Hematopoietic multipotent progenitor cell treated with erythropoietin and hydrocortisone succinate and interleukin-3 and kit ligand, for 6 days (in vitro differentiated cells): ENCODE results near the gene RBMY1J.
"Not testable (repeated sequence)": the region's sequence is repeated elsewhere in the genome, so short reads cannot be mapped to it uniquely, and the experiment has no call there.

ENCODE experiments used
- DNase-seq: peaks from one replicate; pipeline ENCODE4 v3.0.0-alpha.2; 2015

RBMY1J gene

GRCh38 chrY:22403110-22403509, at the start of gene RBMY1J:
RBMY1J (plus strand) TSS chrY:22403410; CDS start chrY:22405448, 2,038 bp downstream.
- DNase-seq: not testable (repeated sequence)

- no peak for DNase-seq
Measured at GRCh38 chrY:22367416-22367815, 35.8 kb upstream of the RBMY1J start.

- DNase-seq: no peak
Measured at GRCh38 chrY:22370623-22371022, 32.6 kb upstream of the RBMY1J start.

DNA sequence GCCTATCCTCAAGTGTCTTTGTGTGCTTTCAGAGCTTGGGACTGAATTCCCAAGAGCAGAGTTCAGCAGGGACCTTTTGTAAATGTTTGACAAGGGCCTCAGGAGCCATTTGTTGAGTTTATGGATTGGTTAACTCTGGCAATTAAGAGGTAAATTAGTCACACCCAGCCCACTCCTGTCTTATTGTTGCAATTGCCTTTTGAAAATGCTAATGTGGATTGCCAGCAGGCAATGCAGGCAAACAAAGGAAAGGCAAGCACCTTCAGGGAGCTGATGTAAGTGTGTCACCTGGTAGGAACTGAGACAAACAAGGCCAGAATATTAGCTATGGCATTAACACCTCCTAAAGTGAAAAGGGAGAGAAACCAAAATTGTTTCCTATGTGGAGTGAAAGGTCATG, 29.7 kb upstream of the RBMY1J start:
- no peak for DNase-seq

DNA sequence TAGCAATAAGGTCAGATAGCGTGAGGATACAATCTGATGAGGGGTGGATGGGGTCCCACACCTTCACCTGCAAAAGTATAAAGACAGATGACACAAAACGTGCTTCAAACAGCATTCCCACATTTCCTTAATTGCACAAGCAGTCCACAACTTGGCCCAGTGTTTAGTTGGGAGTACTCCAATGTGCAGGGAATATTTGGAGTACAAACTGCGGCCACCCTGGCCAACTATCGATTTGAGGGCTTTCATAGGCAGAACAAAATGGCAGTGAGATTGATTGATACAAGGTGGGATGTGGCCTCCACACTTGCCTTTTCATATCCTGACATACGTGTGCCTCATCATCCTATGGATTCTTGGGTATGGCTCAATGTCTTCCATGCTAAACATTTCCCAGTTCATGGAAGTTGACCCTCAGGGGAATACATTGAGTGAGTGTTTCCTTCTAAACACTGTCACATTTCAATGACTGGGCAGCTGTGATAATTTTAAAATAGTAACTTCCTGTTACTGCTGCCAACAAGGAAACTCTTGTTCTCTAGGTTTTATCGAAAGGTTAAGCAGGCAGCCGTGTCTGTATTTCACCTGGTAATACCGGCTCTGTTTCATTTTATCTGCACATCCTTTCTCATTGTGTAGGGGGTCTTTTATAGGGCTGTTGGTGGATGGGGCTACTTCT, 41.6 kb downstream of the RBMY1J start:
- not testable (repeated sequence) for DNase-seq

DNA sequence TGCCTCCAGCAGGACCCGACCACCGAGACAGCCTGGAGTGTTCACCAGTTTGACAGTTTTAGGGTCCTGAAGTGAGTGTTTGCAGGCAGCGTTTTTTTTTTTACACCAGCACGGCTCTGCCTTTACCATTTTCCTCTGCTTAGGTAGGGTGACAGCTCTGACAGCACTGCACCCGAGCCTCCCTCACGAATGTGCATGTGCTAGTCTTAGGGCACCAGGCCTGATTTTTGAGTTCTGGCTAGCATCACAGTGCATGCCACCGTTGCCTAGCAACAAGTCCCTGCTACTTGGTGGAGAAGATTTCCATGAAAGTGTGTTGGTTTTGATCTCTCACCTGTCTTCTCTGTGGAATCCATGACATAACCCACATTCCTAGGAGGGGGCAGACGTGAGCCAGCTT, 52.3 kb downstream of the RBMY1J start:
- not testable (repeated sequence) for DNase-seq

GRCh38 chrY:22461962-22462361, 58.8 kb downstream of the RBMY1J start:
- DNase-seq: not testable (repeated sequence)
